ENCODE results near the gene UCN3.
"Not testable (repeated sequence)": the region's sequence is repeated elsewhere in the genome, so short reads cannot be mapped to it uniquely, and the experiment has no call there.

Gene UCN3

DNA sequence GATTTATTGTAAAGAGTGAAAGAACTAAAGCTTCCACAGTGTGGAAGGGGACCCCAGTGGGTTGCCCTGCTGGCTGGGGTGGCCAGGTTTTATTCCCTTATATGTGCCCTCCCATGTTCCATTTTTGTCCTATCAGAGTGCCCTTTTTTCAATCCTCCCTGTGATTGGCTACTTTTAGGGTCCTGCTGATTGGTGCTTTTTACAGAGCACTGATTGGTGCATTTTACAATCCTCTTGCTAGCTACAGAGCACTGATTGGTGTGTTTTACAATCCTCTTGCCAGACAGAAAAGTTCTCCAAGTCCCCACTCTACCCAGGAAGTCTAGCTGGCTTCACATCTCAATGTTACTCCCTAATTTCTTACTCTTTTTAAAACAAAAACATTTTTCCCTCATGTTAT, 46.0 kb downstream of the UCN3 start:
- not testable (repeated sequence) for DNase-seq

GRCh38 chr10:5411941-5412276, 47.1 kb downstream of the UCN3 start:
- DNase-seq: no peak

- peak; percentile 79 for DNase-seq
These were observed 47.6 kb downstream of the UCN3 start, which contains the start of gene NET1 for GRCh38 chr10:5412277-5412941. Gene NET1, plus strand, starts transcription at chr10:5412557. Its CDS starts 136 bp downstream, at chr10:5412693.

GRCh38 chr10:5413012-5413938, 48.5 kb downstream of the UCN3 start:
- no peak for DNase-seq

- no peak for DNase-seq
These were observed 52.2 kb downstream of the UCN3 start for GRCh38 chr10:5416981-5417380.

DNA sequence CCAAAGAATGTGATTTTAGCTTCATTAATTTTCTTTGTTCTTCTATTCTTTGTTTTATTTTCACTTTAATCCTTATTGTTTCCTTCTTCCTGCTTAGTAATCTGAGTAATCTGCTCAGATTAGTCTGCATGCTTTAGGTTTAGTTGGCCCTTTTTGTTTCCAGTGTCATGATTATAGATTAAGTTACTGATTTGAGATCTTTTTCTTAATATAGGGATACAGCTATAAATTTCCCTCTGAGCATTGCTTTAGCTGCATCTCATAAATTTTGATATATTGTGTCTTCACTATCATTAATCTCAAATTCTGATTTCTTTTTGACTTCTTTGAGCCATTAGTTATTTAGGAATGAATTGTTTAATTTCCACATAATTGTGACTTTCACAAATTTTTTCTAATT, 53.8 kb downstream of the UCN3 start:
- no peak for DNase-seq

DNA sequence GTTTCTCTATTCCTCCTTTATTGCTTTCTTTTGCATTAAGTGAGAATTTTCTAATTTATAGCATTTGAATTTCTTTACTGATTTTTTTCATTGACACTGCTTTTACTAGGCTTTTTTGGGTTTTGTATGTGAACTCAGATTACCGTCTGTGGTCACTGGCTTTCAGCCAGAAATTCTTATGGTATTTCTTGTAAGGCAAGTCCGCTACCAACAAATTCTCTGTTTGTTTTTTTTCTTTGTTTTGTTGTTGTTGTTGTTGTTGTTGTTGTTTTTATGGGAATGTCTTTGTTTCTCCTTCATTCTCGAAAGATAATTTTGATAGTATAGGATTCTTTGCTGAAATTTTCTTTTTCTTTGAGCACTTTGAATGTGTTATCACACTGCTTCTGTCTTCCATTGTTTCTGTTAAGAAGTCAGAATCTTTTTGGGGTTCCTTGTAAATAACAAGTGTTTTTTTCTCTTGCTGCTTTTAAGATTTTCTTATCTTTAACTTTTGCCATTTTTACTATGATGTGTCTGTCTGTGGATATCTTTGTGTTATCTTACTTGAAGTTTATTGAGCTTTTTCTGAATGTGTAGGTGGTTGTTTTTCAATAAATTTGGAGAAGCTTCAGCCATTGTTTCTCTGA, 54.8 kb downstream of the UCN3 start:
- DNase-seq: no peak

DNA sequence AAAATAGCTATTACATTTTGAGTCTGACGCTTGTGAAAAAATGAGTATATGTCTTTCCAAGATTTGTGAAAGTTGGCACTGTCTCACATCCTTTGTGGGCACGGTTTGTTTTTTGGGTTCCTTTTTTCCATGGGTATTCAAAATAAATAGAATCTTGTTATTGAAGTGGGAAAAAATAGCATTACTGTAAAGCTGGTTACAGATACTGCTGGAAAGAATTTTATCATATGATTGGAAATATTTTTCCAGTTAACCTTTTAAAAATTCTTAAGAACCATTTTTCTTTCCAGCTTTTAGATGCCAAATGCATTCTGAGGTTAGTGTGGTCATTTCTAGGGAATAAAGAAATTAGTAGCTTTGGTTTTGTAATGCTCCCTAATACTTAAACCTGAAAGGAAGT, 59.0 kb downstream of the UCN3 start:
- DNase-seq: no peak

Data from GDM1 (cell line).